HepG2 (cell line): Measurements from ENCODE around the gene TBC1D25. TPM values are rescaled to one million over a fixed set of nuclear protein-coding genes. Genes with fewer than 3 reads are reported as not detected.

Experiments used
- ARNTL ChIP-seq: sonication (generic); formaldehyde crosslinking; IDR thresholded peaks from 2 replicates; pipeline ENCODE4 v1.4.0; 2020; ENCODE audit warnings: mild to moderate bottlenecking, missing genetic modification reagents
- ETV5 ChIP-seq: IDR thresholded peaks from 2 replicates; pipeline ENCODE4 v1.6.1; 2018; ENCODE audit warnings: missing biosample characterization, missing genetic modification reagents, inconsistent platforms, borderline replicate concordance
- HNRNPLL ChIP-seq: fragments of 200-400 bp; formaldehyde crosslinking; IDR thresholded peaks from 2 replicates; pipeline ENCODE4 v1.6.1; 2017; ENCODE audit warnings: mild to moderate bottlenecking, low read depth, low read length; ENCODE audit not compliant: poor library complexity, severe bottlenecking
- KDM2A ChIP-seq: sonication (generic); formaldehyde crosslinking; IDR thresholded peaks from 2 replicates; pipeline ENCODE4 v1.4.0; 2020; ENCODE audit warnings: low read depth, missing genetic modification reagents, borderline replicate concordance
- MIXL1 ChIP-seq: IDR thresholded peaks from 2 replicates; pipeline ENCODE4 v1.6.1; 2016
- MTA1 ChIP-seq: sonication (generic); formaldehyde crosslinking; IDR thresholded peaks from 2 replicates; pipeline ENCODE4 v1.4.0; 2020; ENCODE audit warnings: missing genetic modification reagents, mild to moderate bottlenecking, borderline replicate concordance
- NFE2L2 ChIP-seq: fragments of 150-350 bp; IDR thresholded peaks from 2 replicates; pipeline ENCODE4 v1.6.1; 2014; ENCODE audit warnings: low read length
- PHF20 ChIP-seq: sonication (generic); formaldehyde crosslinking; IDR thresholded peaks from 2 replicates; pipeline ENCODE4 v1.5.0; 2020; ENCODE audit warnings: mild to moderate bottlenecking, missing genetic modification reagents
- SMARCE1 ChIP-seq: fragments of 450-650 bp; IDR thresholded peaks from 2 replicates; pipeline ENCODE4 v1.6.1; 2017; ENCODE audit warnings: borderline replicate concordance
- SOX6 ChIP-seq, 2 experiments: fragments of 450-650 bp in 1 of 2; sonication (generic) in 1 of 2; formaldehyde crosslinking in 1 of 2; IDR thresholded peaks; 2 replicates each; pipeline versions ENCODE4 v1.4.0 to v1.6.1; 2017 to 2020; ENCODE audit warnings: antibody characterized with exemption in 1 of 2, mild to moderate bottlenecking in 1 of 2, missing genetic modification reagents in 1 of 2
- ZBTB20 ChIP-seq: sonication (generic); formaldehyde crosslinking; IDR thresholded peaks from 2 replicates; pipeline ENCODE4 v1.8.1; 2023; ENCODE audit warnings: missing genetic modification reagents, low read depth, mild to moderate bottlenecking, borderline replicate concordance
- ZFP62 ChIP-seq: sonication (generic); formaldehyde crosslinking; IDR thresholded peaks from 2 replicates; pipeline ENCODE4 v1.4.0; 2020; ENCODE audit warnings: missing genetic modification reagents
- ZNF674 ChIP-seq: sonication (generic); formaldehyde crosslinking; IDR thresholded peaks from 2 replicates; pipeline ENCODE4 v1.5.0; 2020; ENCODE audit warnings: low read depth, mild to moderate bottlenecking, missing genetic modification reagents
- ZNF777 ChIP-seq: sonication (generic); formaldehyde crosslinking; IDR thresholded peaks from 2 replicates; pipeline ENCODE4 v1.4.0; 2020; ENCODE audit warnings: missing genetic modification reagents
- ZSCAN9 ChIP-seq: IDR thresholded peaks from 2 replicates; pipeline ENCODE4 v1.6.1; 2016; ENCODE audit warnings: borderline replicate concordance
- polyA plus RNA-seq, 8 experiments: library from polyadenylated mRNA; depleted of rRNA in 3 of 8; stranded (reverse) in 7 of 8; unstranded in 1 of 8; fragments of >200 nt; fragmentation: Illumina TruSeq in 4 of 8; extraction: Trizol in 4 of 8; gene quantifications; 2 replicates each; pipeline versions ENCODE4 v1.2.1 to v1.2.3, GENCODE V29; 2011 to 2016; ENCODE audit warnings: low read depth in 4 of 8, missing spikeins in 1 of 8, mixed read lengths in 1 of 8; ENCODE audit not compliant: insufficient read depth in 1 of 8
- total RNA-seq, 5 experiments: library from RNA; depleted of rRNA; stranded (reverse); fragments of >200 nt; fragmentation: Illumina TruSeq; extraction: Trizol; gene quantifications; 2 replicates each; pipeline ENCODE4 v1.2.3, GENCODE V29; 2016; ENCODE audit warnings: low read depth in 1 of 5
- TF ChIP-seq, protein P1 (sequence below): sonication (generic); formaldehyde crosslinking; IDR thresholded peaks from 2 replicates; pipeline ENCODE4 v1.5.0; 2020; ENCODE audit warnings: mild to moderate bottlenecking, low read depth, missing genetic modification reagents, borderline replicate concordance
- TF ChIP-seq, protein P2 (sequence below), 2 experiments: fragments of 450-650 bp in 1 of 2; sonication (generic) in 1 of 2; formaldehyde crosslinking in 1 of 2; IDR thresholded peaks; 2 replicates each; pipeline versions ENCODE4 v1.6.1 to v1.8.0; 2016 to 2022; ENCODE audit warnings: antibody characterized with exemption in 1 of 2, mild to moderate bottlenecking in 1 of 2, missing genetic modification reagents in 1 of 2
- TF ChIP-seq, protein P3 (sequence below): sonication (generic); formaldehyde crosslinking; conservative IDR thresholded peaks from 2 replicates; pipeline ENCODE4 v1.4.0; 2020; ENCODE audit warnings: missing genetic modification reagents
- TF ChIP-seq, protein P4 (sequence below): sonication (generic); formaldehyde crosslinking; IDR thresholded peaks from 2 replicates; pipeline ENCODE4 v1.5.1; 2020; ENCODE audit warnings: missing genetic modification reagents, mild to moderate bottlenecking, borderline replicate concordance

TBC1D25 gene
- total and polyA plus RNA-seq, 2 of the 13 experiments (the other 11 are each of a cell fraction or from before 2014, with no cell fraction given): 3.5 to 4.7 TPM

DNA sequence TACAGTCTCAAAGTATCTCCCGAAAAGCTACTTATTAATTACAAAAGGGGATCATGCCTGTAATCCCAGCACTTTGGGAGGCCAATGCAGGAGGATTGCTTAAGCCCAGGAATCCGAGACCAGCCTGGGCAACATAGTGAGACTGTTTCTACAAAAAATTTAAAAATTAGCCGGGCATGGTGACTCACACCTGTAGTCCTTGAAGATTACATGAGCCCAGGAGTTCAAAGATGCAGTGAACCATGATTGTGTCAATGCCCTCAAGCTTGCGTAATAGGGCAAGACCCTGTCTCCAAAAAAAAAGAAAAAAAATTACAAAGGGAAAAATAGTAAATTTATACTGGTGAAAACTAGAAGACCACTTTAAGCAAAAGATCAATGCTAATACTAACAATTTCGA, 34.0 kb upstream of the TBC1D25 start (continued):
- TF ChIP-seq, protein P1, sequence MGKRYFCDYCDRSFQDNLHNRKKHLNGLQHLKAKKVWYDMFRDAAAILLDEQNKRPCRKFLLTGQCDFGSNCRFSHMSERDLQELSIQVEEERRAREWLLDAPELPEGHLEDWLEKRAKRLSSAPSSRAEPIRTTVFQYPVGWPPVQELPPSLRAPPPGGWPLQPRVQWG (CRISPR knock-in tag): no peak
- TF ChIP-seq, protein P2, sequence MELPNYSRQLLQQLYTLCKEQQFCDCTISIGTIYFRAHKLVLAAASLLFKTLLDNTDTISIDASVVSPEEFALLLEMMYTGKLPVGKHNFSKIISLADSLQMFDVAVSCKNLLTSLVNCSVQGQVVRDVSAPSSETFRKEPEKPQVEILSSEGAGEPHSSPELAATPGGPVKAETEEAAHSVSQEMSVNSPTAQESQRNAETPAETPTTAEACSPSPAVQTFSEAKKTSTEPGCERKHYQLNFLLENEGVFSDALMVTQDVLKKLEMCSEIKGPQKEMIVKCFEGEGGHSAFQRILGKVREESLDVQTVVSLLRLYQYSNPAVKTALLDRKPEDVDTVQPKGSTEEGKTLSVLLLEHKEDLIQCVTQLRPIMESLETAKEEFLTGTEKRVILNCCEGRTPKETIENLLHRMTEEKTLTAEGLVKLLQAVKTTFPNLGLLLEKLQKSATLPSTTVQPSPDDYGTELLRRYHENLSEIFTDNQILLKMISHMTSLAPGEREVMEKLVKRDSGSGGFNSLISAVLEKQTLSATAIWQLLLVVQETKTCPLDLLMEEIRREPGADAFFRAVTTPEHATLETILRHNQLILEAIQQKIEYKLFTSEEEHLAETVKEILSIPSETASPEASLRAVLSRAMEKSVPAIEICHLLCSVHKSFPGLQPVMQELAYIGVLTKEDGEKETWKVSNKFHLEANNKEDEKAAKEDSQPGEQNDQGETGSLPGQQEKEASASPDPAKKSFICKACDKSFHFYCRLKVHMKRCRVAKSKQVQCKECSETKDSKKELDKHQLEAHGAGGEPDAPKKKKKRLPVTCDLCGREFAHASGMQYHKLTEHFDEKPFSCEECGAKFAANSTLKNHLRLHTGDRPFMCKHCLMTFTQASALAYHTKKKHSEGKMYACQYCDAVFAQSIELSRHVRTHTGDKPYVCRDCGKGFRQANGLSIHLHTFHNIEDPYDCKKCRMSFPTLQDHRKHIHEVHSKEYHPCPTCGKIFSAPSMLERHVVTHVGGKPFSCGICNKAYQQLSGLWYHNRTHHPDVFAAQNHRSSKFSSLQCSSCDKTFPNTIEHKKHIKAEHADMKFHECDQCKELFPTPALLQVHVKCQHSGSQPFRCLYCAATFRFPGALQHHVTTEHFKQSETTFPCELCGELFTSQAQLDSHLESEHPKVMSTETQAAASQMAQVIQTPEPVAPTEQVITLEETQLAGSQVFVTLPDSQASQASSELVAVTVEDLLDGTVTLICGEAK (IDR thresholded peaks at IDR 0.05): no peak
- TF ChIP-seq, protein P2 (CRISPR knock-in tag; IDR thresholded peaks at IDR 0.05): no peak
- TF ChIP-seq PHF20: no peak
- TF ChIP-seq ZFP62: no peak
- no peak for TF ChIP-seq ZNF674
- no peak for TF ChIP-seq ZNF777 (CRISPR knock-in tag)
- no peak for TF ChIP-seq MTA1 (CRISPR knock-in tag)
- TF ChIP-seq, protein P3, sequence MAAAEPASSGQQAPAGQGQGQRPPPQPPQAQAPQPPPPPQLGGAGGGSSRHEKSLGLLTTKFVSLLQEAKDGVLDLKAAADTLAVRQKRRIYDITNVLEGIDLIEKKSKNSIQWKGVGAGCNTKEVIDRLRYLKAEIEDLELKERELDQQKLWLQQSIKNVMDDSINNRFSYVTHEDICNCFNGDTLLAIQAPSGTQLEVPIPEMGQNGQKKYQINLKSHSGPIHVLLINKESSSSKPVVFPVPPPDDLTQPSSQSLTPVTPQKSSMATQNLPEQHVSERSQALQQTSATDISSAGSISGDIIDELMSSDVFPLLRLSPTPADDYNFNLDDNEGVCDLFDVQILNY (CRISPR knock-in tag): no peak
- no peak for TF ChIP-seq ARNTL
- no peak for TF ChIP-seq KDM2A (CRISPR knock-in tag)
- TF ChIP-seq MIXL1 (CRISPR knock-in tag): no peak
- TF ChIP-seq HNRNPLL: no peak
- TF ChIP-seq, protein P4, sequence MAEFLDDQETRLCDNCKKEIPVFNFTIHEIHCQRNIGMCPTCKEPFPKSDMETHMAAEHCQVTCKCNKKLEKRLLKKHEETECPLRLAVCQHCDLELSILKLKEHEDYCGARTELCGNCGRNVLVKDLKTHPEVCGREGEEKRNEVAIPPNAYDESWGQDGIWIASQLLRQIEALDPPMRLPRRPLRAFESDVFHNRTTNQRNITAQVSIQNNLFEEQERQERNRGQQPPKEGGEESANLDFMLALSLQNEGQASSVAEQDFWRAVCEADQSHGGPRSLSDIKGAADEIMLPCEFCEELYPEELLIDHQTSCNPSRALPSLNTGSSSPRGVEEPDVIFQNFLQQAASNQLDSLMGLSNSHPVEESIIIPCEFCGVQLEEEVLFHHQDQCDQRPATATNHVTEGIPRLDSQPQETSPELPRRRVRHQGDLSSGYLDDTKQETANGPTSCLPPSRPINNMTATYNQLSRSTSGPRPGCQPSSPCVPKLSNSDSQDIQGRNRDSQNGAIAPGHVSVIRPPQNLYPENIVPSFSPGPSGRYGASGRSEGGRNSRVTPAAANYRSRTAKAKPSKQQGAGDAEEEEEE (CRISPR knock-in tag): no peak
- no peak for TF ChIP-seq ZSCAN9 (CRISPR knock-in tag)
- TF ChIP-seq SMARCE1: no peak
- no peak for TF ChIP-seq NFE2L2
- TF ChIP-seq SOX6 (IDR thresholded peaks at IDR 0.05): no peak
- TF ChIP-seq SOX6 (CRISPR knock-in tag; IDR thresholded peaks at IDR 0.05): peak; percentile 50; the same call in 1 of the 2 replicates
- no peak for TF ChIP-seq ZBTB20 (CRISPR knock-in tag)
- TF ChIP-seq ETV5 (CRISPR knock-in tag): no peak
